ENCODE data around the gene OR10H3.

DNA sequence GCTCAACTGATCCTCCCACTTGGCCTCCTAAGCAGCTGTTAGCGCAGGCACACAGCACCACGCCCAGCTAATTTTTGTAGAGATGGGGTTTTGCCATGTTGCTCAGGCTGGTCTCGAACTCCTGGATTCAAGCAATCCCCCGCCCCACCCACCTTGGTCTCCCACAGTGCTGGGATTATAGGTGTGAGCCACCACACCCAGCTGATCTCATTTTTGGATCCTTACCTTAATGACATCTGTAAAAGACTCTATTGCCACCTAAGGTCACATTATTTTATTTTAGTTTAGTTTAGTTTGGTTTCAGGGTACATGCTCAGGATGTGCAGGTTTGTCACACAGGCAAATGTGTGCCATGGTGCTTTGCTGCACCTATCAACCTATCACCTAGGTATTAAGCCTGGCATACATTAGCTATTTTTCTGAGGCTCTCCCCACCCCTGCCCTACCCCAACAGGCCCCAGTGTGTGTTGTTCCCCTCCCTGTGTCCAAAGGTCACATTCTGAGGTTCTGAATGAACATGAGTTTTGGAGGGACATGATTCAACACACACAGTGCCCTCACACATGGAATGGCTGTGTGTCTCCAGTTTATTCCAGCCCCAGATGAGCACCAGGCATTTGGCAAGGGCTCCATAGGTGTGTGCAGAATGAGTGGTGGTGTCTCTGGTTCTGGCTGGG is 50.9 kb downstream of the OR10H3 start:
- TF ChIP-seq, protein P1, sequence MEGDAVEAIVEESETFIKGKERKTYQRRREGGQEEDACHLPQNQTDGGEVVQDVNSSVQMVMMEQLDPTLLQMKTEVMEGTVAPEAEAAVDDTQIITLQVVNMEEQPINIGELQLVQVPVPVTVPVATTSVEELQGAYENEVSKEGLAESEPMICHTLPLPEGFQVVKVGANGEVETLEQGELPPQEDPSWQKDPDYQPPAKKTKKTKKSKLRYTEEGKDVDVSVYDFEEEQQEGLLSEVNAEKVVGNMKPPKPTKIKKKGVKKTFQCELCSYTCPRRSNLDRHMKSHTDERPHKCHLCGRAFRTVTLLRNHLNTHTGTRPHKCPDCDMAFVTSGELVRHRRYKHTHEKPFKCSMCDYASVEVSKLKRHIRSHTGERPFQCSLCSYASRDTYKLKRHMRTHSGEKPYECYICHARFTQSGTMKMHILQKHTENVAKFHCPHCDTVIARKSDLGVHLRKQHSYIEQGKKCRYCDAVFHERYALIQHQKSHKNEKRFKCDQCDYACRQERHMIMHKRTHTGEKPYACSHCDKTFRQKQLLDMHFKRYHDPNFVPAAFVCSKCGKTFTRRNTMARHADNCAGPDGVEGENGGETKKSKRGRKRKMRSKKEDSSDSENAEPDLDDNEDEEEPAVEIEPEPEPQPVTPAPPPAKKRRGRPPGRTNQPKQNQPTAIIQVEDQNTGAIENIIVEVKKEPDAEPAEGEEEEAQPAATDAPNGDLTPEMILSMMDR (IDR thresholded peaks at IDR 0.05; ENCODE audit: control extremely low read depth in 1 of 3, insufficient read depth in 1 of 3, low read depth in 1 of 3, low read length in 3 of 3), result no peak
- no peak for TF ChIP-seq KDM1A (IDR thresholded peaks at IDR 0.05; ENCODE audit: borderline replicate concordance, low read length)
- TF ChIP-seq POLR2A (IDR thresholded peaks at IDR 0.05; ENCODE audit: control extremely low read depth in 1 of 2, low read depth in 2 of 2, low read length in 2 of 2), result no peak
- no peak for TF ChIP-seq EGR1 (IDR thresholded peaks at IDR 0.05; ENCODE audit: borderline replicate concordance, low read depth, low read length)
- TF ChIP-seq BCL11A (IDR thresholded peaks at IDR 0.05; ENCODE audit: low read depth in 2 of 2, low read length in 2 of 2), result no peak
- no peak for TF ChIP-seq EZH2 (IDR thresholded peaks at IDR 0.05; ENCODE audit: low read depth, low read length, severe bottlenecking)
- no peak for TF ChIP-seq SP1 (IDR thresholded peaks at IDR 0.05; ENCODE audit: low read depth, low read length)
- no peak for TF ChIP-seq RNF2 (IDR thresholded peaks at IDR 0.05; ENCODE audit: borderline replicate concordance, low read depth, low read length, missing control alignments, poor library complexity, severe bottlenecking)
- TF ChIP-seq HDAC2 (IDR thresholded peaks at IDR 0.05; ENCODE audit: borderline replicate concordance in 1 of 2, low read depth in 2 of 2, low read length in 2 of 2), result no peak
